HepG2 (cell line): Measurements from ENCODE around the gene FUT4. TPM values are rescaled to one million over a fixed set of nuclear protein-coding genes. Genes with fewer than 3 reads are reported as not detected.

Experiments used
- ATAC-seq: fragments of 200-7000 bp; cut with Tn5 transposase; 3 replicates; pipeline ENCODE4 v1.9.1; 2020; ENCODE audit warnings: mild to moderate bottlenecking, moderate library complexity
- BruUV-seq: library from RNA; stranded (reverse); fragments of 400-500 nt; replicated peaks from 2 replicates; lab custom pipeline; 2021; lab: Mats Ljungman, UMichigan
- CTCF ChIA-PET: fragments of 300-600 bp; formaldehyde crosslinking; extraction: SDS; loops from one replicate; lab custom pipeline; 2021; ENCODE audit warnings: low total read pairs, inconsistent platforms, low intra/inter-chr PET ratio; lab: Yijun Ruan, JAX
- POLR2A ChIA-PET: fragments of 350-600 bp; sonication (Branson Sonifier 250); formaldehyde crosslinking; loops from one replicate; lab custom pipeline; 2020; ENCODE audit warnings: antibody characterized with exemption, inconsistent platforms; lab: Yijun Ruan, JAX
- DNase-seq: peaks from one replicate; pipeline ENCODE4 v3.0.0-alpha.2; 2015; ENCODE audit warnings: low spot score
- FAIRE-seq: peaks from 3 replicates; lab custom pipeline; 2011; peaks lifted over from hg19 to GRCh38; lab: Jason Lieb, UNC
- H2AFZ ChIP-seq: one replicate; pipeline ENCODE4 v1.6.1; 2011; ENCODE audit warnings: low read length, inconsistent platforms
- H3K27ac ChIP-seq: fragments of 300-600 bp; 3 replicates; pipeline ENCODE4 v1.8.0; 2011; ENCODE audit warnings: mixed run types, mild to moderate bottlenecking, mixed read lengths, low read length, inconsistent platforms; ENCODE audit not compliant: insufficient read depth; ENCODE audit errors: extremely low read length
- H3K27me3 ChIP-seq, 2 experiments: fragments of 200-600 bp in 1 of 2; 2 replicates in 1 of 2; 3 replicates in 1 of 2; pipeline versions ENCODE4 v1.6.0 to v1.8.0; 2011; ENCODE audit warnings: low read length in 2 of 2, mild to moderate bottlenecking in 2 of 2, moderate library complexity in 2 of 2, inconsistent platforms in 1 of 2; ENCODE audit not compliant: insufficient read depth in 2 of 2, control insufficient read depth in 1 of 2
- H3K36me3 ChIP-seq, 2 experiments: fragments of 200-600 bp in 1 of 2; replicated peaks in 1 of 2; 2 replicates in 1 of 2; 3 replicates in 1 of 2; pipeline versions ENCODE4 v1.5.1 to v1.8.0; 2011; ENCODE audit warnings: low read length in 2 of 2, inconsistent platforms in 1 of 2; ENCODE audit not compliant: insufficient read depth in 2 of 2, control insufficient read depth in 1 of 2
- H3K4me1 ChIP-seq: 2 replicates; pipeline ENCODE4 v1.5.1; 2012; ENCODE audit warnings: low read length, inconsistent platforms; ENCODE audit not compliant: insufficient read depth
- H3K4me2 ChIP-seq: 2 replicates; pipeline ENCODE4 v1.6.0; 2011; ENCODE audit warnings: low read depth, low read length, inconsistent platforms
- H3K4me3 ChIP-seq, 3 experiments: fragments of 200-600 bp in 1 of 3; sonication (generic), shearing (Covaris generic) in 1 of 3; replicated peaks in 1 of 3; 2 replicates each; pipeline ENCODE4 v1.5.1; 2011 to 2016; ENCODE audit warnings: low read length in 3 of 3, inconsistent platforms in 2 of 3, low read depth in 2 of 3, mild to moderate bottlenecking in 2 of 3, control low read depth in 1 of 3, mixed read lengths in 1 of 3; ENCODE audit not compliant: insufficient read depth in 1 of 3
- H3K79me2 ChIP-seq: one replicate; pipeline ENCODE4 v1.6.1; 2011; ENCODE audit warnings: low read length, inconsistent platforms; ENCODE audit not compliant: insufficient read depth
- H3K9ac ChIP-seq: 2 replicates; pipeline ENCODE4 v1.6.0; 2011; ENCODE audit warnings: mild to moderate bottlenecking, low read depth, low read length, inconsistent platforms; ENCODE audit not compliant: insufficient read depth
- H3K9me3 ChIP-seq: 2 replicates; pipeline ENCODE4 v1.5.1; 2012; ENCODE audit warnings: mild to moderate bottlenecking, low read length
- H4K20me1 ChIP-seq: 2 replicates; pipeline ENCODE4 v1.6.0; 2011; ENCODE audit warnings: inconsistent platforms, mild to moderate bottlenecking, low read length, moderate library complexity; ENCODE audit not compliant: insufficient read depth
- AHR ChIP-seq: IDR thresholded peaks from 2 replicates; pipeline ENCODE4 v1.6.1; 2018; ENCODE audit warnings: missing genetic modification reagents, missing compliant biosample characterization
- CENPX ChIP-seq: sonication (generic); formaldehyde crosslinking; IDR thresholded peaks from 2 replicates; pipeline ENCODE4 v1.9.0; 2021; ENCODE audit warnings: mild to moderate bottlenecking, missing genetic modification reagents, moderate library complexity
- CHD4 ChIP-seq: fragments of 200-600 bp; sonication (generic); IDR thresholded peaks from 2 replicates; pipeline ENCODE4 v1.7.0; 2017; ENCODE audit warnings: mild to moderate bottlenecking, low read length, borderline replicate concordance
- ELF3 ChIP-seq: IDR thresholded peaks from 2 replicates; pipeline ENCODE4 v1.6.1; 2016; ENCODE audit warnings: missing genetic modification reagents, missing compliant biosample characterization
- ELF4 ChIP-seq: sonication (generic); formaldehyde crosslinking; IDR thresholded peaks from 2 replicates; pipeline ENCODE4 v1.5.0; 2020; ENCODE audit warnings: missing genetic modification reagents, mild to moderate bottlenecking, moderate library complexity, borderline replicate concordance
- FOXO1 ChIP-seq: sonication (generic); formaldehyde crosslinking; IDR thresholded peaks from 2 replicates; pipeline ENCODE4 v1.4.0; 2020; ENCODE audit warnings: missing genetic modification reagents
- HBP1 ChIP-seq: IDR thresholded peaks from 2 replicates; pipeline ENCODE4 v1.6.1; 2016; ENCODE audit warnings: low read depth, control low read depth
- KDM6A ChIP-seq: IDR thresholded peaks from 2 replicates; pipeline ENCODE4 v1.6.1; 2016; ENCODE audit warnings: low read depth
- NCOA1 ChIP-seq: sonication (generic); formaldehyde crosslinking; IDR thresholded peaks from 2 replicates; pipeline ENCODE4 v1.9.0; 2021; ENCODE audit warnings: missing genetic modification reagents
- NR2F6 ChIP-seq, 2 experiments: IDR thresholded peaks; 2 replicates each; pipeline ENCODE4 v1.6.1; 2016; ENCODE audit warnings: antibody characterized with exemption in 1 of 2, mild to moderate bottlenecking in 1 of 2
- RBFOX2 ChIP-seq: fragments of 200-400 bp; formaldehyde crosslinking; IDR thresholded peaks from 2 replicates; pipeline ENCODE4 v1.6.1; 2017; ENCODE audit warnings: low read depth, mild to moderate bottlenecking, low read length
- SYNCRIP ChIP-seq: fragments of 200-400 bp; formaldehyde crosslinking; IDR thresholded peaks from 2 replicates; pipeline ENCODE4 v1.6.1; 2018; ENCODE audit warnings: mild to moderate bottlenecking, low read depth, low read length; ENCODE audit not compliant: insufficient read depth
- TERF1 ChIP-seq: sonication (generic); formaldehyde crosslinking; IDR thresholded peaks from 2 replicates; pipeline ENCODE4 v1.8.0; 2022; ENCODE audit warnings: mild to moderate bottlenecking, missing genetic modification reagents, moderate library complexity
- TOE1 ChIP-seq: sonication (generic); formaldehyde crosslinking; IDR thresholded peaks from 2 replicates; pipeline ENCODE4 v1.4.0; 2020; ENCODE audit warnings: mild to moderate bottlenecking, missing genetic modification reagents
- ZBTB21 ChIP-seq: sonication (generic); formaldehyde crosslinking; IDR thresholded peaks from 2 replicates; pipeline ENCODE4 v1.4.0; 2020; ENCODE audit warnings: missing genetic modification reagents
- ZBTB3 ChIP-seq: sonication (generic); formaldehyde crosslinking; IDR thresholded peaks from 2 replicates; pipeline ENCODE4 v1.4.0; 2020; ENCODE audit warnings: low read depth, mild to moderate bottlenecking, moderate library complexity, missing genetic modification reagents, borderline replicate concordance
- ZNF382 ChIP-seq: sonication (generic); formaldehyde crosslinking; IDR thresholded peaks from 2 replicates; pipeline ENCODE4 v1.5.0; 2020; ENCODE audit warnings: missing genetic modification reagents, mild to moderate bottlenecking, borderline replicate concordance
- ZNF383 ChIP-seq: sonication (generic); formaldehyde crosslinking; IDR thresholded peaks from 2 replicates; pipeline ENCODE4 v1.4.0; 2020; ENCODE audit warnings: missing genetic modification reagents, mild to moderate bottlenecking, borderline replicate concordance
- ZNF570 ChIP-seq: sonication (generic); formaldehyde crosslinking; IDR thresholded peaks from 2 replicates; pipeline ENCODE4 v1.4.0; 2020; ENCODE audit warnings: mild to moderate bottlenecking, missing genetic modification reagents, borderline replicate concordance
- ZNF781 ChIP-seq: sonication (generic); formaldehyde crosslinking; IDR thresholded peaks from 2 replicates; pipeline ENCODE4 v1.5.1; 2020; ENCODE audit warnings: borderline replicate concordance, mild to moderate bottlenecking, missing genetic modification reagents; ENCODE audit errors: not compliant biosample characterization
- WGBS: methylation state at CpG from one replicate; pipeline ENCODE4 v1.1.6; 2017; ENCODE audit warnings: low lambda C conversion rate; 5-methylcytosine and 5-hydroxymethylcytosine counted together
- in situ Hi-C: cut with HindIII; loops from 2 replicates; pipeline ENCODE4 v1.10.0; 2017; ENCODE audit warnings: low pct_unique_long_range_greater_than_20kb; ENCODE audit not compliant: extremely low pct_ligation_motif_present
- intact Hi-C: fragments of 100-400 bp; cut with micrococcal nuclease; formaldehyde crosslinking; loops from one replicate; pipeline ENCODE4 v1.10.0; 2022; ENCODE audit not compliant: unreplicated experiment
- polyA plus RNA-seq, 8 experiments: library from polyadenylated mRNA; depleted of rRNA in 3 of 8; stranded (reverse) in 7 of 8; unstranded in 1 of 8; fragments of >200 nt; fragmentation: Illumina TruSeq in 4 of 8; extraction: Trizol in 4 of 8; gene quantifications; 2 replicates each; pipeline versions ENCODE4 v1.2.1 to v1.2.3, GENCODE V29; 2011 to 2016; ENCODE audit warnings: low read depth in 4 of 8, missing spikeins in 1 of 8, mixed read lengths in 1 of 8; ENCODE audit not compliant: insufficient read depth in 1 of 8
- total RNA-seq, 5 experiments: library from RNA; depleted of rRNA; stranded (reverse); fragments of >200 nt; fragmentation: Illumina TruSeq; extraction: Trizol; gene quantifications; 2 replicates each; pipeline ENCODE4 v1.2.3, GENCODE V29; 2016; ENCODE audit warnings: low read depth in 1 of 5
- TF ChIP-seq, protein P1 (sequence below): sonication (generic); formaldehyde crosslinking; IDR thresholded peaks from 2 replicates; pipeline ENCODE4 v1.5.1; 2020; ENCODE audit warnings: mild to moderate bottlenecking, missing genetic modification reagents, moderate library complexity

The FUT4 gene
- total and polyA plus RNA-seq, 2 of the 13 experiments (the other 11 are each of a cell fraction or from before 2014, with no cell fraction given) = 0.28 to 0.60 TPM

GRCh38 chr11:94574193-94574961, 30.7 kb downstream of the FUT4 start:
- CTCF ChIA-PET = no interaction called here

GRCh38 chr11:94576306-94576705, 32.6 kb downstream of the FUT4 start:
- Histone ChIP-seq H3K4me1 (no peaks in the 10 kb centered on the region), H3K9ac (no peak overlapping the region), H3K9me3 (no peaks in the 10 kb centered on the region), H3K36me3 (no peaks in the 10 kb centered on the region), H4K20me1 (no peaks in the 10 kb centered on the region), H3K4me3 (no peak overlapping the region), H3K27ac (no peak overlapping the region), H3K4me2 (no peak overlapping the region), H3K79me2 (no peaks in the 10 kb centered on the region), H3K27me3 (peaks cover 0 to 10% of the 10 kb centered on the region in 2 experiments; a peak in 3 of 5 replicates), H2AFZ (no peak overlapping the region)
- CTCF ChIA-PET = no interaction called here
- in situ Hi-C loops = no loop called here
- ATAC-seq = no peak
- 3% methylated on average over 5 of the region's 5 CpGs for WGBS
- no peak for DNase-seq
- POLR2A ChIA-PET = no interaction called here
- intact Hi-C loops = no loop called here
- BruUV-seq = no TSS peak
- no peak for FAIRE-seq
- TF ChIP-seq NCOA1 (CRISPR knock-in tag) = no peak
- TF ChIP-seq TERF1 (CRISPR knock-in tag) = no peak
- TF ChIP-seq HBP1 = no peak
- no peak for TF ChIP-seq CENPX (CRISPR knock-in tag)
- TF ChIP-seq TOE1 (CRISPR knock-in tag) = no peak
- no peak for TF ChIP-seq ELF3 (CRISPR knock-in tag)
- no peak for TF ChIP-seq RBFOX2
- TF ChIP-seq ZNF383 (CRISPR knock-in tag) = no peak
- TF ChIP-seq NR2F6 (IDR thresholded peaks at IDR 0.05) = no peak
- TF ChIP-seq NR2F6 (CRISPR knock-in tag; IDR thresholded peaks at IDR 0.05) = no peak

More at GRCh38 chr11:94574193-94574961, 30.7 kb downstream of the FUT4 start:
- ATAC-seq = no peak
- Histone ChIP-seq H4K20me1 (no peaks in the 10 kb centered on the region), H3K79me2 (no peaks in the 10 kb centered on the region), H3K9ac (no peak overlapping the region), H2AFZ (no peak overlapping the region), H3K4me1 (no peaks in the 10 kb centered on the region), H3K27ac (no peak overlapping the region), H3K9me3 (no peaks in the 10 kb centered on the region), H3K27me3 (peaks cover 0 to 10% of the 10 kb centered on the region in 2 experiments; a peak in 3 of 5 replicates), H3K36me3 (no peaks in the 10 kb centered on the region), H3K4me2 (no peak overlapping the region), H3K4me3 (no peak overlapping the region)
- no peak for DNase-seq
- intact Hi-C loops = no loop called here
- POLR2A ChIA-PET = no interaction called here
- 46% methylated on average over 13 of the region's 13 CpGs for WGBS
- no peak for TF ChIP-seq ZBTB21
- no peak for TF ChIP-seq ZBTB3 (CRISPR knock-in tag)
- TF ChIP-seq, protein P1, sequence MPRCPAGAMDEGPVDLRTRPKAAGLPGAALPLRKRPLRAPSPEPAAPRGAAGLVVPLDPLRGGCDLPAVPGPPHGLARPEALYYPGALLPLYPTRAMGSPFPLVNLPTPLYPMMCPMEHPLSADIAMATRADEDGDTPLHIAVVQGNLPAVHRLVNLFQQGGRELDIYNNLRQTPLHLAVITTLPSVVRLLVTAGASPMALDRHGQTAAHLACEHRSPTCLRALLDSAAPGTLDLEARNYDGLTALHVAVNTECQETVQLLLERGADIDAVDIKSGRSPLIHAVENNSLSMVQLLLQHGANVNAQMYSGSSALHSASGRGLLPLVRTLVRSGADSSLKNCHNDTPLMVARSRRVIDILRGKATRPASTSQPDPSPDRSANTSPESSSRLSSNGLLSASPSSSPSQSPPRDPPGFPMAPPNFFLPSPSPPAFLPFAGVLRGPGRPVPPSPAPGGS = no peak
- TF ChIP-seq SYNCRIP = no peak
- no peak for TF ChIP-seq ELF4
- no peak for TF ChIP-seq FOXO1 (CRISPR knock-in tag)
- TF ChIP-seq ZNF781 (CRISPR knock-in tag) = no peak
- TF ChIP-seq KDM6A = no peak
- TF ChIP-seq ZNF382 (CRISPR knock-in tag) = no peak
- no peak for TF ChIP-seq AHR (CRISPR knock-in tag)
- TF ChIP-seq CHD4 = no peak
- no peak for TF ChIP-seq ZNF570 (CRISPR knock-in tag)
- BruUV-seq = no TSS peak
- FAIRE-seq = no peak
- in situ Hi-C loops = no loop called here
